Measurements from ENCODE around the gene RAI1.

RAI1 gene

DNA sequence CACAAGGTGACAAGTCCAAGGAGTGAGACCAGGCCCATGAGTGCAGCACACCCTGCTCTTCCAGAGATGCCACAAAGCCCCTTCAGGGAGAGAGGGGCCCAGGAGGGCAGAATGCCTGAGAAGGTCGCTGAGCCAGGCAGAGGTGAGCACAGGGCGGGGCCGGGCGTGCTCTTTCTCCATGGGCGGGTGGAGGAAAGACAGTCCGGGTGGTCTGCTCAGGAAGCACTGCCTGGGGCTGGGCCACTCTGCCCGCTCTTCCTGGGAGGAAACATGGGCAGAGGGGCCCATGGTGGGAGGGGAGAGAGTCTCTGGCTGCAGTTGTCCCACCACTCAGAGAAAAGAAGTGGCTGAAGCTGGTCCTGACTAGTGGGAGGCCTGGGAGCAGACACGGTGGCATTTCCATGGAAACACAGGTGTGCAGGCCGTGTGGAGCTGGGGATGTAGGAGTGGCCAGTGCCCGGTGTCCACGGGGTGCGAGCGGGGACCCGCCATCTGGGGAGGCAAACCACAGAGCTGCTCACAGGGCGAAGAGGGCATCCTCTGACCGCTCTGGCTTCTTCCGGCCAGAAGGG, 165.9 kb downstream of the RAI1 start:
- H3K27ac ChIP-seq, result peak overlapping the region; percentile 100
- TF ChIP-seq, protein P1, sequence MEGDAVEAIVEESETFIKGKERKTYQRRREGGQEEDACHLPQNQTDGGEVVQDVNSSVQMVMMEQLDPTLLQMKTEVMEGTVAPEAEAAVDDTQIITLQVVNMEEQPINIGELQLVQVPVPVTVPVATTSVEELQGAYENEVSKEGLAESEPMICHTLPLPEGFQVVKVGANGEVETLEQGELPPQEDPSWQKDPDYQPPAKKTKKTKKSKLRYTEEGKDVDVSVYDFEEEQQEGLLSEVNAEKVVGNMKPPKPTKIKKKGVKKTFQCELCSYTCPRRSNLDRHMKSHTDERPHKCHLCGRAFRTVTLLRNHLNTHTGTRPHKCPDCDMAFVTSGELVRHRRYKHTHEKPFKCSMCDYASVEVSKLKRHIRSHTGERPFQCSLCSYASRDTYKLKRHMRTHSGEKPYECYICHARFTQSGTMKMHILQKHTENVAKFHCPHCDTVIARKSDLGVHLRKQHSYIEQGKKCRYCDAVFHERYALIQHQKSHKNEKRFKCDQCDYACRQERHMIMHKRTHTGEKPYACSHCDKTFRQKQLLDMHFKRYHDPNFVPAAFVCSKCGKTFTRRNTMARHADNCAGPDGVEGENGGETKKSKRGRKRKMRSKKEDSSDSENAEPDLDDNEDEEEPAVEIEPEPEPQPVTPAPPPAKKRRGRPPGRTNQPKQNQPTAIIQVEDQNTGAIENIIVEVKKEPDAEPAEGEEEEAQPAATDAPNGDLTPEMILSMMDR (conservative IDR thresholded peaks at IDR 0.05; ENCODE audit: low read depth), result no peak
- DNase-seq (ENCODE audit: low spot score), result no peak
- ChIA-PET POLR2A (ENCODE audit: low non-redundant PET) (interaction anchor here (1.5 kb wide), 1 partner anchor 11 kb away, joined by 5 read pairs; no protein-coding TSS in a partner anchor), CTCF (interaction anchor here (1.6 kb wide), 1 partner anchor 13 kb away, joined by 5 read pairs; no protein-coding TSS in a partner anchor)

- POLR2A ChIA-PET (ENCODE audit: low non-redundant PET), result interaction anchor here (0.7 kb wide), 1 partner anchor 10 kb away, joined by 3 read pairs; no protein-coding TSS in a partner anchor
- peak overlapping the region; percentile 100 for H3K27ac ChIP-seq
- TF ChIP-seq, protein P1 (conservative IDR thresholded peaks at IDR 0.05; ENCODE audit: low read depth), result no peak
- no peak for DNase-seq (ENCODE audit: low spot score)
- CTCF ChIA-PET, result interaction anchor here (1.6 kb wide), 1 partner anchor 12 kb away, joined by 5 read pairs; no protein-coding TSS in a partner anchor
Observed at GRCh38 chr17:17847726-17848125, 166.5 kb downstream of the RAI1 start.

- CTCF ChIA-PET, result interaction anchor here (1.6 kb wide), 1 partner anchor 12 kb away, joined by 5 read pairs; no protein-coding TSS in a partner anchor
- H3K27ac ChIP-seq, result peak overlapping the region; percentile 100
- TF ChIP-seq, protein P1 (conservative IDR thresholded peaks at IDR 0.05; ENCODE audit: low read depth), result no peak
- DNase-seq (ENCODE audit: low spot score), result no peak
- POLR2A ChIA-PET (ENCODE audit: low non-redundant PET), result interaction anchor here (0.7 kb wide), 1 partner anchor 11 kb away, joined by 3 read pairs; no protein-coding TSS in a partner anchor
Observed at GRCh38 chr17:17848311-17849082, 167.2 kb downstream of the RAI1 start.

DNA sequence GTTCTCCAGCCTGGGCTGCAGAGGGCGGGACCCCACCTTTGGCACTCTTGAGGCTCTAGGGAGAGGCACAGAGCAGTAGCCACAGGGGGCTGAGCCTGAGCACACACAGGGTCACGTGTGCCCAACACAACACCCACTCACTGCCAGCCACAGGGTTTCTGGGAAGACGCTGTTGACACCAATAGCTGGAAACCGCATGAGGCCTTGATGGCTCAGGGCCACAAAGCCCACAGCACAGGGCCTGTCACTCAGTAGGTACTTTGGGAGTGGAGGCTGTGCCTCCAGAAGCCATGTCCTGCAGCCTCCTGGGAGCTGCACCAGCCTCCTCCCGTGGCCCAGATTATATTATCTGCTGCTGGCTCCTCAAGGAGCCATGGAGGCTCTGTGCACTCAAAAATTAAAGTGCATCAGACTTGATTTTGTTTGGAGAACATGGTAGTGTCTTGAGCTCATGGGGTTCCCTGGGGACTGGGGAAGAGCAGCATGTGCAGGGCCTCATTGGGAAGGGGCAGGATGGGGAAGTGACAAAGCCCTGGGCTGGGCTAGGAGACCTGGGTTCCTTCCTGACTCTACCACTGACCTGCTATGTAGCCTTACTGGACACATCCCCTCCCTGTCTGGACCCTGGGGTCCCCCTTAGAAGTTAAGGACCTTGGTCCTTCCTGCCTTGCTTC, 168.0 kb downstream of the RAI1 start:
- ChIA-PET CTCF (interaction anchor here (0.8 kb wide), 2 partner anchors 15 to 38 kb away, joined by 3 read pairs; no protein-coding TSS in a partner anchor), POLR2A (ENCODE audit: low non-redundant PET) (no interaction called here)
- DNase-seq (ENCODE audit: low spot score), result no peak
- TF ChIP-seq, protein P1 (conservative IDR thresholded peaks at IDR 0.05; ENCODE audit: low read depth), result no peak
- peak overlapping the region; percentile 100 for H3K27ac ChIP-seq

DNA sequence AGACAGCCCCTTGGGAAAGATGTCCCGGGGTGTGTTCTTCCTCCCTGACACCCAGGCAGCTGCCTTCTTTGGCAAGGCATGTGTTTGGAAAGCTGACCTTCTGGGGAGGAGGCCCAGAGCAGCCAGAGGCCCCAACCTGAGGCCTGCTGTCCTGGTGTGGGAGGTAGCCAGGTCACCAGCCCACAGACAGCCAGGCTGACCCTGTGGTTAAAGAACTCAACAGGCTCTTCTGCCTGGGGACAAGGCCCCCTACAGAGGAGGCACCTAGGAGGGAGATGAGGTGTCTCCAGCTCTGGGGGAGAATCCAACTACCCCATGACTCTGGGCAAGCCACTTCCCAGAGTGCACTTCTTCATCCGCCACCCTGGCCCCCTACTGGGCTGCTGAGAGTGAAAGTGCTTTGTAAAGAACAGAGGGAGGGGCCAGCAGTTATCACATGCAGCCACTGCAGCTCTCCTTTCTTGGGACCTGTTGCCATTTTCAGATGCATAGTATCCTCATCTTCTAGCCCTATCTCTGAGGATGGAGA, 168.7 kb downstream of the RAI1 start:
- no peak for DNase-seq (ENCODE audit: low spot score)
- TF ChIP-seq, protein P1 (conservative IDR thresholded peaks at IDR 0.05; ENCODE audit: low read depth), result no peak
- ChIA-PET CTCF (interaction anchor here (0.5 to 0.8 kb wide), 3 partner anchors 16 to 40 kb away, joined by 3 read pairs; no protein-coding TSS in a partner anchor), POLR2A (ENCODE audit: low non-redundant PET) (no interaction called here)
- peak overlapping the region; percentile 100 for H3K27ac ChIP-seq
